ENCODE results near the gene GLMP.

DNA sequence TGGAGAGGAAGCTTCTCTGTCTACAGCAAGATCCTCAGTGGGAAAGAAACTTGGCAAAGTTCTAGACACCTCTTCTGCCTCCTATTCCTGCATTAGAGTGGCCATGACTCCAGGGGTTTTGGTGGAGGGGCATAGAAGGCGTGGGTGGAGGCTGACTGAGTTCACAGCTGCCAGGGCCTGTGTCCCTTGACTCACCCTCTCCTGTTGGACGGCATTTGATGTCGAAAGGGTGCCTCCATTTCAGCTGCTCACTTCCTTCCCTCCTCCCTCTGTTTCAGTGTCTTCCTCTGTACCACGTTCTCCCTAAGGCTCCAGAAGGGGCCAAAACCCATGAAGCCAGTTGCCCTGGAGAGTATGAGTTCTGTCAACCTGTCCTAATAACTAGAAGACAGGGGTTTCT, 10.7 kb downstream of the GLMP start:
- no peak for TF ChIP-seq CTCF (IDR thresholded peaks at IDR 0.05)
- TF ChIP-seq EP300 (IDR thresholded peaks at IDR 0.05), result no peak

All from ovary (tissue), 3 donors.